Measurements from ENCODE around the gene APOA5.
A peak's percentile ranks its signal among the peaks of the same experiment; 100 is the strongest.

Gene APOA5

DNA sequence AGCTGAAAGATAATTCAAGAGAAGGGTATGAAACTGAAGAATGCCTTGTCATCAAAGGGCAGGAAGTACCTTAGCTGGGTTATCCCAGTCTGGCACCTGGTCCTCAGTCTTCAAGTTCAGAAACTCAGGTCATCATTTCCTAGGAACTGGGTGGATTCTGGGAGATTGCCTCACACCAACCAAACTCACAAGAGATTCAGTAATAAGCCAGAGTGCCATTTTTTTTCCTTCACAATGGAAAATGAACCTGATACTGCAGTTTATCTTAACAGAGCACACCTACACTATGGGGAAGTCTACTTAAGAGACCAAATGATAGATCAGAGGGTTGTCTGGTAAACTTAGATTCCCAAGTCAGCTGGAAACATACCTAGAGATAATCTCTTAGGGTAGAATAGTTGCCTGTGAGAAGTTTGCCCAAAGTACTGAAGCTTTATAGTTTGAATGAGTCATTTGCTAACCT lies 15.1 kb downstream of the APOA5 start:
- Histone ChIP-seq H3K9ac (ENCODE audit: low read length) (no peak overlapping the region), H3K23ac (ENCODE audit: low read length) (no peak overlapping the region), H3K36me3 (ENCODE audit: control insufficient read depth, insufficient read depth, low read length) (peaks cover 12% of the 10 kb centered on the region), H3K27ac (ENCODE audit: low read depth, low read length) (no peak overlapping the region), H2BK120ac (ENCODE audit: low read depth, low read length) (no peak overlapping the region), H3K4me3 (ENCODE audit: low read length) (no peak overlapping the region), H3K27me3 (ENCODE audit: insufficient read depth, low read length, poor library complexity) (no peaks in the 10 kb centered on the region), H3K56ac (ENCODE audit: low read length) (no peak overlapping the region), H2AK5ac (ENCODE audit: low read length) (no peak overlapping the region), H4K8ac (ENCODE audit: low read depth, low read length) (no peak overlapping the region), H3K79me1 (ENCODE audit: low read length) (peaks cover 1% of the 10 kb centered on the region), H3K4me1 (ENCODE audit: control insufficient read depth, low read depth, low read length) (peaks cover 2% of the 10 kb centered on the region), H4K5ac (ENCODE audit: low read length) (no peak overlapping the region), H2BK5ac (ENCODE audit: low read length) (no peak overlapping the region), H3K18ac (ENCODE audit: low read length) (no peak overlapping the region), H3K4ac (ENCODE audit: low read depth, low read length) (no peak overlapping the region), H2BK15ac (replicated peaks; ENCODE audit: low read depth) (no peak overlapping the region), H3K4me2 (ENCODE audit: low read length) (no peak overlapping the region), H3K79me2 (ENCODE audit: control insufficient read depth, insufficient read depth, low read length) (peaks cover 6% of the 10 kb centered on the region)
- DNase-seq: no peak

DNA sequence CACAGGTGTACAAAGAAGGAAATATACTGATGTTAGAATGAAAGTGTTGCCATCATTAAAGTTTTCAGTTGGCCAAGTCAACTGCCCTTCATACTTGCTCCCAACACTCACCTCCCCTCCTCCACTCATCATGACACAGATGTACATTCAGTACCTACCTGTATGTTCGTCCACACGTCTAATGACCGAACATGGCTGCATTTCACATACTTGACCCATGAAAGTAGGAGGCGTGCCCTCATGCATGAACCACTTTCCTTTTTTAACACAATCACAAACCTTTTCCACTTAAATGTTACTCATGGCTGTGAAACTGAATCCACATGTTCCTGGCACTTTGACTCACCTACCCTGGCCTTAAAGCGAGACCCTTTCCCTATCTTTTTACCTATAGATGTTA lies 15.7 kb downstream of the APOA5 start:
- Histone ChIP-seq H3K27ac (ENCODE audit: low read depth, low read length) (no peak overlapping the region), H2BK120ac (ENCODE audit: low read depth, low read length) (no peak overlapping the region), H4K8ac (ENCODE audit: low read depth, low read length) (no peak overlapping the region), H3K4me1 (ENCODE audit: control insufficient read depth, low read depth, low read length) (peaks cover 3% of the 10 kb centered on the region), H3K56ac (ENCODE audit: low read length) (no peak overlapping the region), H3K27me3 (ENCODE audit: insufficient read depth, low read length, poor library complexity) (no peaks in the 10 kb centered on the region), H2BK5ac (ENCODE audit: low read length) (no peak overlapping the region), H3K23ac (ENCODE audit: low read length) (no peak overlapping the region), H2BK15ac (replicated peaks; ENCODE audit: low read depth) (no peak overlapping the region), H3K79me2 (ENCODE audit: control insufficient read depth, insufficient read depth, low read length) (peaks cover 11% of the 10 kb centered on the region), H3K36me3 (ENCODE audit: control insufficient read depth, insufficient read depth, low read length) (peaks cover 10% of the 10 kb centered on the region), H3K18ac (ENCODE audit: low read length) (no peak overlapping the region), H2AK5ac (ENCODE audit: low read length) (no peak overlapping the region), H3K4me2 (ENCODE audit: low read length) (no peak overlapping the region), H3K4ac (ENCODE audit: low read depth, low read length) (no peak overlapping the region), H3K79me1 (ENCODE audit: low read length) (peaks cover 3% of the 10 kb centered on the region), H3K9ac (ENCODE audit: low read length) (no peak overlapping the region), H4K5ac (ENCODE audit: low read length) (no peak overlapping the region), H3K4me3 (ENCODE audit: low read length) (no peak overlapping the region)
- no peak for DNase-seq
- WGBS (ENCODE audit: extremely low coverage, insufficient coverage, low lambda C conversion rate): no CpG with 5 or more reads among the region's 5 CpGs

GRCh38 chr11:116774661-116775060 lies 17.0 kb downstream of the APOA5 start:
- peaks cover 3% of the 10 kb centered on the region for H3K79me1 ChIP-seq (ENCODE audit: low read length)
- H3K9ac ChIP-seq (ENCODE audit: low read length): no peak overlapping the region
- H4K5ac ChIP-seq (ENCODE audit: low read length): no peak overlapping the region
- no peak overlapping the region for H2AK5ac ChIP-seq (ENCODE audit: low read length)
- no peak overlapping the region for H3K4me3 ChIP-seq (ENCODE audit: low read length)
- no peaks in the 10 kb centered on the region for H3K27me3 ChIP-seq (ENCODE audit: insufficient read depth, low read length, poor library complexity)
- WGBS (ENCODE audit: extremely low coverage, insufficient coverage, low lambda C conversion rate): no CpG with 5 or more reads among the region's 5 CpGs
- H3K4ac ChIP-seq (ENCODE audit: low read depth, low read length): no peak overlapping the region
- H3K79me2 ChIP-seq (ENCODE audit: control insufficient read depth, insufficient read depth, low read length): peaks cover 19% of the 10 kb centered on the region
- no peak overlapping the region for H3K23ac ChIP-seq (ENCODE audit: low read length)
- no peak overlapping the region for H3K18ac ChIP-seq (ENCODE audit: low read length)
- H2BK120ac ChIP-seq (ENCODE audit: low read depth, low read length): no peak overlapping the region
- H3K56ac ChIP-seq (ENCODE audit: low read length): no peak overlapping the region
- peaks cover 3% of the 10 kb centered on the region for H3K4me1 ChIP-seq (ENCODE audit: control insufficient read depth, low read depth, low read length)
- no peak overlapping the region for H3K4me2 ChIP-seq (ENCODE audit: low read length)
- H2BK15ac ChIP-seq (replicated peaks; ENCODE audit: low read depth): no peak overlapping the region
- H3K27ac ChIP-seq (ENCODE audit: low read depth, low read length): no peak overlapping the region
- no peak for DNase-seq
- H3K36me3 ChIP-seq (ENCODE audit: control insufficient read depth, insufficient read depth, low read length): peaks cover 10% of the 10 kb centered on the region
- H4K8ac ChIP-seq (ENCODE audit: low read depth, low read length): no peak overlapping the region
- H2BK5ac ChIP-seq (ENCODE audit: low read length): no peak overlapping the region

DNA sequence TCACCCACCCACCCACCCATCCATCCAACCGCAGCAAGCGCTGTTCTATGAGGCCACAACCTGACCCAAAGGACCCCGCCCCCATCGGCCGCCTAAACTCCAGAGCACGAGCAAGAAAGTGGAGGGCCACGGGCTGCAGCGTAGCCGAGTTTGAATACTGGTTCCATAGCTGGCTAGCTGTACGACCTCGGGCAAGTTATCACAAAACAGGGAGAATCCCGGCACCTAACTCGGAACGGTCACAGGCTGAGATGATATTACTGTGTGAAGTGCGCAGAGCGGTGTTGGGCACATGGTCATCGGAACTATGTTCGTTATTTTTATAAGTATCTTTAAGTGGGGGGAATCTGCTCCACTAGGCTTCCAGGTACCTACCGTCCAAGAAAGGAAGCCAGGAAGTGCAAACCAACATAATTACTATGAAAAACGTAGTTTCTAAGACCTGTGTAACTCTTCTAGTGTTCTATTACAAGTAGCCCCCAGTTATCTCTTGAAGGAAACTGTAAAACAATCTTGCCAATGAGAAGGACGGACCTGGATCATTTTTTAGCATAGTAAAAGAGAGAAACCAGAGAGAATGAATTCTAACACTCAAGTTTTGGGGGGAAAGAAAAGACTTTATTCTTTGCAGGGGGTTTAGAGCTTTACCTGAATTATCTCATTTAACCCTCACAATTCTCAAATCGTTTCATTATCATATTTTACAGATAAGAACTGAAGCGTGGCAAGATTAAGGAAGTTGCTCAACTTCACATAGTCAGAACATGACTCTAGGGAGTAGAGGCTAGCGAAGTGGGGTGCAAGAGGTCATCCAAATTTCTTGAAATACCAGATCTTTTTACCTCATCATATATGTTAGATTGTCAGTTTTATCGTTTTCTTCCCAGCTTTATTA lies 18.2 kb downstream of the APOA5 start:
- no peak overlapping the region for H2AK5ac ChIP-seq (ENCODE audit: low read length)
- no peaks in the 10 kb centered on the region for H3K27me3 ChIP-seq (ENCODE audit: insufficient read depth, low read length, poor library complexity)
- H3K4me3 ChIP-seq (ENCODE audit: low read length): peak overlapping the region; percentile 59
- H2BK15ac ChIP-seq (replicated peaks; ENCODE audit: low read depth): no peak overlapping the region
- peak overlapping the region; percentile 84 for H3K9ac ChIP-seq (ENCODE audit: low read length)
- peaks cover 19% of the 10 kb centered on the region for H3K79me2 ChIP-seq (ENCODE audit: control insufficient read depth, insufficient read depth, low read length)
- H3K79me1 ChIP-seq (ENCODE audit: low read length): peaks cover 3% of the 10 kb centered on the region
- peaks cover 3% of the 10 kb centered on the region for H3K4me1 ChIP-seq (ENCODE audit: control insufficient read depth, low read depth, low read length)
- peak overlapping the region; percentile 98 for H3K56ac ChIP-seq (ENCODE audit: low read length)
- H3K23ac ChIP-seq (ENCODE audit: low read length): no peak overlapping the region
- H3K4ac ChIP-seq (ENCODE audit: low read depth, low read length): peak overlapping the region; percentile 72
- DNase-seq: no peak
- H3K4me2 ChIP-seq (ENCODE audit: low read length): peak overlapping the region; percentile 92
- no peak overlapping the region for H4K5ac ChIP-seq (ENCODE audit: low read length)
- H2BK120ac ChIP-seq (ENCODE audit: low read depth, low read length): no peak overlapping the region
- H3K36me3 ChIP-seq (ENCODE audit: control insufficient read depth, insufficient read depth, low read length): peaks cover 7% of the 10 kb centered on the region
- no peak overlapping the region for H2BK5ac ChIP-seq (ENCODE audit: low read length)
- H4K8ac ChIP-seq (ENCODE audit: low read depth, low read length): no peak overlapping the region
- WGBS (ENCODE audit: extremely low coverage, insufficient coverage, low lambda C conversion rate): no CpG with 5 or more reads among the region's 25 CpGs
- peak overlapping the region; percentile 71 for H3K27ac ChIP-seq (ENCODE audit: low read depth, low read length)
- H3K18ac ChIP-seq (ENCODE audit: low read length): peak overlapping the region; percentile 88

DNA sequence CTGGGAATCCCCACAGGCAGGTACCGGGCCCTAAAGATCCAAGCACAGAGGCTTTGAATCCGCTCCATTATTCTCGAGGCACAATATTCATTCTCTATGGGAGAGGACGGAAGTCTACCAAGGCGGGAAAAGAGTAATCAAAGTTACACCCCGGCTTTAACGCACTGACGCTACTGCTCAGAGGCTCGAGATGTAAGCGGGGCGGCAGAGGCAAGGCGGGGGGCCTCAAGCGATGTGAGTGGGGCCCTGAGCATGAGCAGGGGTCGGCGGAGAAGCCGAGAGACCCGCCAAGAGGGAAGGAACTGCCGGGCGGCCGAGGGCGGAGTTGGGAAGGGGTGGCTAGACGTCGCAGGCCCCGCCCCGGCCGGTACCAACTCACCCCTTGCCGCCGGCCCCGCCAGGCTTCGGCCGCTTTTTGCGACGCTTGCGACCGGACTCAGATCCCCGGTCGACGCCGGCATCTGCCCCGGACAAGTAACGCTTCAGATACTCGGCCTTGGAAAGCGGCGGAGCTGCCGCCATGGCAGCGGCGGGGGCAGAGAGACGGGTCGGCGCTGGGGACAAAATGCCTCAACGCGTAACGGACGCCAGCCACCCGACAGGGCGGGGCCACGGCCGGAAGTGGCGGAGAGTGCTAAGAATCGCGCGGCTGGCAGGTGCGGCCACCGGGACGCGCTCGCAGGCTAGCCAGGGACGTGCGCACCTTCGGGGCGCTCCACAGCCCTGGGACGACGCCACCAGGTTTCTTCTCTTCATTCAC lies 19.1 kb downstream of the APOA5 start, which contains the start of gene BUD13:
Gene BUD13 (minus strand): TSS at position 545 of the 760 bp plus-strand sequence. CDS start 23 bp downstream, at position 522.
- Histone ChIP-seq H3K56ac (ENCODE audit: low read length) (peak within 1 kb of the TSS; percentile 98), H2BK5ac (ENCODE audit: low read length) (peak within 1 kb of the TSS; percentile 98), H2BK120ac (ENCODE audit: low read depth, low read length) (peak within 1 kb of the TSS; percentile 54), H4K5ac (ENCODE audit: low read length) (no peak within 1 kb of the TSS), H3K27ac (ENCODE audit: low read depth, low read length) (peak within 1 kb of the TSS; percentile 76), H3K4me3 (ENCODE audit: low read length) (peak within 1 kb of the TSS; percentile 89), H3K79me1 (ENCODE audit: low read length) (peaks cover 4% of the 10 kb centered on the region), H3K4me1 (ENCODE audit: control insufficient read depth, low read depth, low read length) (peaks cover 3% of the 10 kb centered on the region), H3K79me2 (ENCODE audit: control insufficient read depth, insufficient read depth, low read length) (peaks cover 19% of the 10 kb centered on the region), H2AK5ac (ENCODE audit: low read length) (no peak within 1 kb of the TSS), H3K36me3 (ENCODE audit: control insufficient read depth, insufficient read depth, low read length) (peaks cover 2% of the 10 kb centered on the region), H2BK15ac (replicated peaks; ENCODE audit: low read depth) (no peak within 1 kb of the TSS), H4K8ac (ENCODE audit: low read depth, low read length) (no peak within 1 kb of the TSS), H3K23ac (ENCODE audit: low read length) (no peak within 1 kb of the TSS), H3K4ac (ENCODE audit: low read depth, low read length) (peak within 1 kb of the TSS; percentile 89), H3K9ac (ENCODE audit: low read length) (peak within 1 kb of the TSS; percentile 98), H3K4me2 (ENCODE audit: low read length) (peak within 1 kb of the TSS; percentile 92), H3K18ac (ENCODE audit: low read length) (peak within 1 kb of the TSS; percentile 94), H3K27me3 (ENCODE audit: insufficient read depth, low read length, poor library complexity) (no peaks in the 10 kb centered on the region)
- DNase-seq: peak; percentile 93
- no CpG with 5 or more reads among the region's 73 CpGs for WGBS (ENCODE audit: extremely low coverage, insufficient coverage, low lambda C conversion rate)

Measured in mesendoderm (in vitro differentiated cells).